Erythroblast (primary cell): ENCODE measurements around the gene H2BW2.

Experiments used
- DNase-seq, 2 experiments: peaks; one replicate each; lab custom pipeline; 2025; lab: John Stamatoyannopoulos, UW
- GATA1 ChIP-seq: IDR thresholded peaks from 2 replicates; pipeline ENCODE4 v1.6.1; 2011; ENCODE audit warnings: low read depth, mild to moderate bottlenecking, control low read depth, low read length, moderate library complexity
- POLR2A ChIP-seq: IDR thresholded peaks from 2 replicates; pipeline ENCODE4 v1.6.1; 2011; ENCODE audit warnings: mild to moderate bottlenecking, low read length

H2BW2 gene

GRCh38 chrX:104084534-104085277 is 45.0 kb downstream of the H2BW2 start:
- DNase-seq = no peak
- TF ChIP-seq GATA1 (no peak), POLR2A (no peak)

GRCh38 chrX:104085477-104085876 is 45.7 kb downstream of the H2BW2 start:
- TF ChIP-seq POLR2A = no peak
- TF ChIP-seq GATA1 = no peak

GRCh38 chrX:104085919-104086318 is 46.2 kb downstream of the H2BW2 start:
- DNase-seq = no peak
- TF ChIP-seq POLR2A (no peak), GATA1 (no peak)

More at GRCh38 chrX:104085477-104085876, 45.7 kb downstream of the H2BW2 start:
- DNase-seq = no peak
